Measurements from ENCODE around the gene ARNT2. TPM values are rescaled to one million over a fixed set of nuclear protein-coding genes. Genes with fewer than 3 reads are reported as not detected.
"Not testable (repeated sequence)": the region's sequence is repeated elsewhere in the genome, so short reads cannot be mapped to it uniquely, and the experiment has no call there.

Gene ARNT2
- total RNA-seq, 1 donor from 2014 or later: 2.1 TPM

DNA sequence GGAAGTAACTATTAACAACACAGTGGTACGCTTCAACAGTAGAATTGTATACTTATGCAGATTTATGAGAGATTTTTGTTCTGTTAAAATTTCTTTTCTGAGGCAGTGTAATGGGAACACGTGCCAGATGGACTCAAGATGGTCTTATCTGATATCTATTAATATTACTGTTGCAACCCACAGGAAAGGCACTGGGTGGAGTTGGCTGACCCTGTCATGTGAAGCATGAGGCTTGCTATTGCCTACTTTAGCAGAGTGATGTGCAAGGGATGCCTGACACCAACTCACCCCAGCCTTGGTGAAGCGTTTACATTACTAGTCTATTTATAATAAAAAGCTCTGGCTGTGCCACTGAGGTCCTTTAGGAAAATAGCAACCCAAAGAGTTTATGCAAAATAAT, 19.8 kb upstream of the ARNT2 start:
- H3K9me3 ChIP-seq (ENCODE audit: control insufficient read depth in 3 of 3, low read length in 3 of 3): no peaks in the 10 kb centered on the region
- H3K27me3 ChIP-seq (ENCODE audit: control insufficient read depth in 3 of 3, insufficient read depth in 3 of 3, low read length in 3 of 3): peaks cover 0 to 5% (median 0%) of the 10 kb centered on the region in 3 donors

DNA sequence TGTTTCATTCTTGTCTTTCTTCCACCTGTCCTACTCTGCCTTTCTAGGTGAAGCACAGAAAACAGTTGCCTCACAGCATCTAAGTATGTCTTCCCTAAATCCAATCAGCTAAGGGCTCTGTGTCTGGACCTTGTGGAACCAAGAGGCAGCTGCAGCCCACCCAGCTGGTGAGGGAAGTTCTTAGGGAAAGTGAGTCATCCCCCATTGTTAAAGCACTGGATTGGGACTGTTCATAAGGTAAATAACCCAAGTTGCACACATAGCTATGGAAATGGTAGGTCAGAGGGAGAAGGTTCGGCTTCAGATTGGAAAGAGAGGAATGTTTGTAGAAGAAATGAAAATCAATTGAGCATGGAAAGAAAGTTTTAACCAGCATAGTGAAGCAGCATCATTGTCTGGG, 18.0 kb upstream of the ARNT2 start:
- Histone ChIP-seq H3K4me3 (ENCODE audit: low read length in 3 of 3) (no peak overlapping the region), H3K27me3 (ENCODE audit: control insufficient read depth in 3 of 3, insufficient read depth in 3 of 3, low read length in 3 of 3) (peaks cover 0 to 5% (median 0%) of the 10 kb centered on the region in 3 donors), H3K27ac (ENCODE audit: low read depth, low read length) (no peak overlapping the region), H3K4me1 (ENCODE audit: control insufficient read depth in 3 of 3, insufficient read depth in 3 of 3, low read length in 3 of 3) (no peaks in the 10 kb centered on the region), H3K9me3 (ENCODE audit: control insufficient read depth in 3 of 3, low read length in 3 of 3) (no peaks in the 10 kb centered on the region), H3K9ac (ENCODE audit: low read depth in 1 of 3, low read length in 3 of 3) (no peak overlapping the region), H3K36me3 (ENCODE audit: control insufficient read depth in 3 of 3, insufficient read depth in 3 of 3, low read length in 3 of 3) (no peaks in the 10 kb centered on the region)

More for the DNA sequence above, 19.8 kb upstream of the ARNT2 start:
- H3K27ac ChIP-seq (ENCODE audit: low read depth, low read length): no peak overlapping the region
- H3K4me1 ChIP-seq (ENCODE audit: control insufficient read depth in 3 of 3, insufficient read depth in 3 of 3, low read length in 3 of 3): no peaks in the 10 kb centered on the region
- H3K9ac ChIP-seq (ENCODE audit: low read depth in 1 of 3, low read length in 3 of 3): no peak overlapping the region
- no peak overlapping the region for H3K4me3 ChIP-seq (ENCODE audit: low read length in 3 of 3)
- no peaks in the 10 kb centered on the region for H3K36me3 ChIP-seq (ENCODE audit: control insufficient read depth in 3 of 3, insufficient read depth in 3 of 3, low read length in 3 of 3)

GRCh38 chr15:80388326-80388725, 15.9 kb upstream of the ARNT2 start:
- no peaks in the 10 kb centered on the region for H3K9me3 ChIP-seq (ENCODE audit: control insufficient read depth in 3 of 3, low read length in 3 of 3)
- peaks cover 0 to 5% (median 0%) of the 10 kb centered on the region in 3 donors for H3K27me3 ChIP-seq (ENCODE audit: control insufficient read depth in 3 of 3, insufficient read depth in 3 of 3, low read length in 3 of 3)
- no peaks in the 10 kb centered on the region for H3K36me3 ChIP-seq (ENCODE audit: control insufficient read depth in 3 of 3, insufficient read depth in 3 of 3, low read length in 3 of 3)
- H3K27ac ChIP-seq (ENCODE audit: low read depth, low read length): no peak overlapping the region
- H3K4me1 ChIP-seq (ENCODE audit: control insufficient read depth in 3 of 3, insufficient read depth in 3 of 3, low read length in 3 of 3): no peaks in the 10 kb centered on the region
- H3K4me3 ChIP-seq (ENCODE audit: low read length in 3 of 3): no peak overlapping the region
- no peak overlapping the region for H3K9ac ChIP-seq (ENCODE audit: low read depth in 1 of 3, low read length in 3 of 3)

DNA sequence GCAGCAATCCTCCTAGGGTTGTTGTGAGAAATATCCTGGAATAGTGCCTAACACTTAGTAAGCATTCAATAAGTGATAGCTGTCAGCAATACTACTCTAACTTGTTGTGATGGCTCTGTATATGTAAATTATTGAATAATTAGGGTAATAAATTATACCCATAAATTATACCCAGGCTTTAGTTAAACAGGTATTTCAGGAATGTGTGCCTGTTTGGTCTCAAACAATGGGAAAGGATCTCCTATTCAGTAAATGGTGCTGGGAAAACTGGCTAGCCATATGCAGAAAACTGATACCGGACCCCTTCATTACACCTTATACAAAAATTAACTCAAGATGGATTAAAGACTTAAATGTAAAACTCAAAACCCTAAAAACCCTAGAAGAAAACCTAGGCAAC, 14.8 kb upstream of the ARNT2 start:
- Histone ChIP-seq H3K9me3 (ENCODE audit: control insufficient read depth in 3 of 3, low read length in 3 of 3) (no peaks in the 10 kb centered on the region), H3K4me3 (ENCODE audit: low read length in 3 of 3) (no peak overlapping the region), H3K36me3 (ENCODE audit: control insufficient read depth in 3 of 3, insufficient read depth in 3 of 3, low read length in 3 of 3) (no peaks in the 10 kb centered on the region), H3K27ac (ENCODE audit: low read depth, low read length) (no peak overlapping the region), H3K4me1 (ENCODE audit: control insufficient read depth in 3 of 3, insufficient read depth in 3 of 3, low read length in 3 of 3) (peaks cover 0 to 4% (median 0%) of the 10 kb centered on the region in 3 donors), H3K9ac (ENCODE audit: low read depth in 1 of 3, low read length in 3 of 3) (no peak overlapping the region), H3K27me3 (ENCODE audit: control insufficient read depth in 3 of 3, insufficient read depth in 3 of 3, low read length in 3 of 3) (peaks cover 0 to 5% (median 0%) of the 10 kb centered on the region in 3 donors)

DNA sequence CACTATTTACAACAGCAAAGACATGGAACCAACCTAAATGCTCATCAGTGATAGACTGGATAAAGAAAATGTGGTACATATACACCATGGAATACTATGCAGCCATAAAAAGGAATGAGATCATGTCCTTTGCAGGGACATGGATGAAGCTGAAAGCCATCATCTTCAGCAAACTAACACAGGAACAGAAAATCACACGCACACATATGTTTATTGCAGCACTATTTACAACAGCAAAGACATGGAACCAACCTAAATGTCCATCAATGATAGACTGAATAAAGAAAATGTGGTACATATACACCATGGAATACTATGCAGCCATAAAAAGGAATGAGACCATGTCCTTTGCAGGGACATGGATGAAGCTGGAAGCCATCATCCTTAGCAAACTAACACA, 13.2 kb upstream of the ARNT2 start:
- H3K9me3 ChIP-seq (ENCODE audit: control insufficient read depth in 3 of 3, low read length in 3 of 3); H3K9ac ChIP-seq (ENCODE audit: low read depth in 1 of 3, low read length in 3 of 3); H3K27ac ChIP-seq (ENCODE audit: low read depth, low read length); H3K27me3 ChIP-seq (ENCODE audit: control insufficient read depth in 3 of 3, insufficient read depth in 3 of 3, low read length in 3 of 3); H3K4me3 ChIP-seq (ENCODE audit: low read length in 3 of 3); H3K36me3 ChIP-seq (ENCODE audit: control insufficient read depth in 3 of 3, insufficient read depth in 3 of 3, low read length in 3 of 3); H3K4me1 ChIP-seq (ENCODE audit: control insufficient read depth in 3 of 3, insufficient read depth in 3 of 3, low read length in 3 of 3): not testable (repeated sequence)

DNA sequence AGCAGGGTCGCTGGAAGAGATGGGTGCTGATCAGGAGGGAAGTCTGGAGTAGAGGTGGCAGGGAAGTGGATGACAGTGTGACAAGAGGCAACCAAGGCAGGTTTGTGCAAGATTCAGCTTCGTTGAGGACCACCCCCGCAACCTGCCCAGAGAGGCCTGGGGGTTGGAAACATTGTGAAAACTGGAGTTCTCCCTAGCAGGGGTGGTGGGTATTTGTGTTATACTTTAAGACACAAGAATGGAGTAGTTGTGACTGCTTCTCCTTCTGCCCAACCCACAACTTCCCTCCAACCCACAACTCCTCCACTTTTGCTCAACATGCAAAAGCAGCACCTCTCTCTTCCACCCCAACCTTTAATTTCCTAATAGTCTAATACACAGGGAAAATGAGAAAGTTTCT, 8.6 kb upstream of the ARNT2 start:
- Histone ChIP-seq H3K27me3 (ENCODE audit: control insufficient read depth in 3 of 3, insufficient read depth in 3 of 3, low read length in 3 of 3) (peaks cover 0 to 13% (median 3%) of the 10 kb centered on the region in 3 donors), H3K4me3 (ENCODE audit: low read length in 3 of 3) (no peak overlapping the region), H3K4me1 (ENCODE audit: control insufficient read depth in 3 of 3, insufficient read depth in 3 of 3, low read length in 3 of 3) (peaks cover 0 to 4% (median 0%) of the 10 kb centered on the region in 3 donors), H3K9ac (ENCODE audit: low read depth in 1 of 3, low read length in 3 of 3) (no peak overlapping the region), H3K36me3 (ENCODE audit: control insufficient read depth in 3 of 3, insufficient read depth in 3 of 3, low read length in 3 of 3) (no peaks in the 10 kb centered on the region), H3K9me3 (ENCODE audit: control insufficient read depth in 3 of 3, low read length in 3 of 3) (no peaks in the 10 kb centered on the region), H3K27ac (ENCODE audit: low read depth, low read length) (no peak overlapping the region)

DNA sequence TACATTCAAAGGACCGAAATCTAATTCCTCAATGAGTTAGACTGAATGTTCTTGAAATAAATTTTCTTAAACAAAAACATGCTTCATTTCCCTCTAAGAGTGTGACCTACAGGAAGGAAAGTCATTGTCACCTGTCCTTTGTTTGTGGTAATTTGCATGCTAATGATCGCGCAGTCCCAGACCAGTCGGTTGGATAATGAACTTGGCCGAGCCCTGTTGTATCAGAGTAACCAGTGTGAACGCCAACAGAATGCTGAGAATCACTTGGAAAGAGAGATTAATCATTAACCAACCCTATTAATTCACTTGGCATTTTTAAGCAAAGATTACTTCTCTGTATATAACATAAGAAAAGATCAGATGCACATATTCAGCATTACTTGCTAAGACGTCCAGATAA, 8.1 kb upstream of the ARNT2 start:
- Histone ChIP-seq H3K27me3 (ENCODE audit: control insufficient read depth in 3 of 3, insufficient read depth in 3 of 3, low read length in 3 of 3) (peaks cover 0 to 13% (median 3%) of the 10 kb centered on the region in 3 donors), H3K9me3 (ENCODE audit: control insufficient read depth in 3 of 3, low read length in 3 of 3) (no peaks in the 10 kb centered on the region), H3K36me3 (ENCODE audit: control insufficient read depth in 3 of 3, insufficient read depth in 3 of 3, low read length in 3 of 3) (no peaks in the 10 kb centered on the region), H3K4me1 (ENCODE audit: control insufficient read depth in 3 of 3, insufficient read depth in 3 of 3, low read length in 3 of 3) (peaks cover 0 to 4% (median 0%) of the 10 kb centered on the region in 3 donors), H3K27ac (ENCODE audit: low read depth, low read length) (no peak overlapping the region), H3K9ac (ENCODE audit: low read depth in 1 of 3, low read length in 3 of 3) (no peak overlapping the region), H3K4me3 (ENCODE audit: low read length in 3 of 3) (no peak overlapping the region)

GRCh38 chr15:80399508-80399907, 4.7 kb upstream of the ARNT2 start:
- H3K4me1 ChIP-seq (ENCODE audit: control insufficient read depth in 3 of 3, insufficient read depth in 3 of 3, low read length in 3 of 3): peaks cover 0 to 4% (median 2%) of the 10 kb centered on the region in 3 donors
- peaks cover 0 to 13% (median 3%) of the 10 kb centered on the region in 3 donors for H3K27me3 ChIP-seq (ENCODE audit: control insufficient read depth in 3 of 3, insufficient read depth in 3 of 3, low read length in 3 of 3)
- no peak overlapping the region for H3K4me3 ChIP-seq (ENCODE audit: low read length in 3 of 3)
- no peak overlapping the region for H3K27ac ChIP-seq (ENCODE audit: low read depth, low read length)
- no peaks in the 10 kb centered on the region for H3K9me3 ChIP-seq (ENCODE audit: control insufficient read depth in 3 of 3, low read length in 3 of 3)
- no peaks in the 10 kb centered on the region for H3K36me3 ChIP-seq (ENCODE audit: control insufficient read depth in 3 of 3, insufficient read depth in 3 of 3, low read length in 3 of 3)
- no peak overlapping the region for H3K9ac ChIP-seq (ENCODE audit: low read depth in 1 of 3, low read length in 3 of 3)

- Histone ChIP-seq H3K9ac (ENCODE audit: low read depth in 1 of 3, low read length in 3 of 3) (no peak overlapping the region), H3K27me3 (ENCODE audit: control insufficient read depth in 3 of 3, insufficient read depth in 3 of 3, low read length in 3 of 3) (peaks cover 0 to 18% (median 5%) of the 10 kb centered on the region in 3 donors), H3K4me3 (ENCODE audit: low read length in 3 of 3) (no peak overlapping the region), H3K27ac (ENCODE audit: low read depth, low read length) (no peak overlapping the region), H3K4me1 (ENCODE audit: control insufficient read depth in 3 of 3, insufficient read depth in 3 of 3, low read length in 3 of 3) (peaks cover 7 to 9% (median 8%) of the 10 kb centered on the region in 3 donors), H3K36me3 (ENCODE audit: control insufficient read depth in 3 of 3, insufficient read depth in 3 of 3, low read length in 3 of 3) (no peaks in the 10 kb centered on the region), H3K9me3 (ENCODE audit: control insufficient read depth in 3 of 3, low read length in 3 of 3) (no peaks in the 10 kb centered on the region)
Measured at GRCh38 chr15:80401456-80401855, 2.7 kb upstream of the ARNT2 start.

DNA sequence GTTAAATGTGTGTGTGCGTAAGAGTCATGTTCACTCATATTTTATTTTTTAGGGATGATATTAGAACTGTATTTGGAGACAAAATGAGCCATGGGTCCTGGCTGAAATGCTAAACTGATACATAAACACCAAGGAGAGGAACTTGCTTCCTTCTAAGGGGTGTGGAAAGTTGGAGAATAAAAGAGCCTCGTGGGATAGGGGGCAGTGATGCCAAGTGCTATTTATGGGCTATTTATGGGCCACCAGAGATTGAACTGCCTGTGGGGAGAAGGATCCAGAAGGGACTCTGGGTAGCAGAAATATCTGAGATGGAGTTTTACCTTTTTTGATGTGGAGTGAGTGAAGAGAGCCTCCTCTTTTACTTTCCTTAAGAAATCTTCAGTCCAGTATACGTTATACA, 1.8 kb upstream of the ARNT2 start:
- peaks cover 0 to 22% (median 10%) of the 10 kb centered on the region in 3 donors for H3K27me3 ChIP-seq (ENCODE audit: control insufficient read depth in 3 of 3, insufficient read depth in 3 of 3, low read length in 3 of 3)

More for the DNA sequence above, 1.8 kb upstream of the ARNT2 start:
- Histone ChIP-seq H3K27ac (ENCODE audit: low read depth, low read length) (peak overlapping the region; percentile 20), H3K4me1 (ENCODE audit: control insufficient read depth in 3 of 3, insufficient read depth in 3 of 3, low read length in 3 of 3) (peaks cover 7 to 9% (median 8%) of the 10 kb centered on the region in 3 donors), H3K9ac (ENCODE audit: low read depth in 1 of 3, low read length in 3 of 3) (no peak overlapping the region), H3K36me3 (ENCODE audit: control insufficient read depth in 3 of 3, insufficient read depth in 3 of 3, low read length in 3 of 3) (no peaks in the 10 kb centered on the region), H3K4me3 (ENCODE audit: low read length in 3 of 3) (no peak overlapping the region), H3K9me3 (ENCODE audit: control insufficient read depth in 3 of 3, low read length in 3 of 3) (no peaks in the 10 kb centered on the region)

Measured in skeletal muscle tissue (tissue), 4 donors.